IPS-NIHi11 (cell line): ENCODE results near the gene NPNT.

Source experiments
- DNase-seq: peaks from one replicate; pipeline ENCODE4 v3.0.0; 2012; ENCODE audit warnings: mixed read lengths, low spot score

NPNT gene

GRCh38 chr4:105917171-105917685, 22.0 kb downstream of the NPNT start:
- no peak for DNase-seq

DNA sequence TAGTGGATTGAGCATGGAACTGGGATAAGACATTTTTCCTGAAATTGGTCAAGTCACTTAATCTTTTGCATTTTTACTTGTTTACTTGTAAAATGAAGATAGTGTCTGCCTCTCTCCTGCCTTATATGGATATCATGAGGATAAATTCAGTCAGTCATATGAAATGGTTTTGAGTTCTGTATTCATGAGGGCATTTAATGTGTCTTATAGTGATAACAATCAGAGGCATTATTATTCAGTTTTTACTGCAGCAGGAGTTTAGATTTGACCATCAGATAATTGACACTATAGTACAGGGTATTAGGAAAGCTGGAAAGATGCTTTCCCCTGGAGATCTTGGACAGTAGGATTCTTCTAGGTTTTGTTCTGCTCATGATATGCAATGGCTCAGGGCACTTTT, 26.0 kb downstream of the NPNT start:
- no peak for DNase-seq

- DNase-seq, result no peak
Measured at GRCh38 chr4:105923497-105924238, 28.4 kb downstream of the NPNT start.

DNA sequence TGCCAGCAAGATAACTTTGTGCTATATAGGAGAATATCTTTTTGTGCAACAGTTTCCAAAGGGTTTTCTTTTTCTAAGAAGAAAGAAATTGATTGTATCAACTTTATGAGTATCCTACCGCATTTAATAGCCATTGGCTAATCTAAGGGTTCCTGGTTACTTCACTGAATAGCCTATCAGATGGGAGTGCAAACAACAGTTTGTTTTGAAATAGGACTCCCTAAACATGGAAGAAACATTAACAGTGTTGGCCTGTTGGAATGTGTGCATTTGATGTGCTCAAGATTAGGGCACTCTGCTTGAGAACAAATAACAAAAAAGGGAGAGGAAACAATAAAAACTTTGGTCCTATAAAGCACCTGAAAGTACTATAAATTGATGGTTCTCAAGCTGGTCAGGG, 29.1 kb downstream of the NPNT start:
- DNase-seq, result no peak

DNA sequence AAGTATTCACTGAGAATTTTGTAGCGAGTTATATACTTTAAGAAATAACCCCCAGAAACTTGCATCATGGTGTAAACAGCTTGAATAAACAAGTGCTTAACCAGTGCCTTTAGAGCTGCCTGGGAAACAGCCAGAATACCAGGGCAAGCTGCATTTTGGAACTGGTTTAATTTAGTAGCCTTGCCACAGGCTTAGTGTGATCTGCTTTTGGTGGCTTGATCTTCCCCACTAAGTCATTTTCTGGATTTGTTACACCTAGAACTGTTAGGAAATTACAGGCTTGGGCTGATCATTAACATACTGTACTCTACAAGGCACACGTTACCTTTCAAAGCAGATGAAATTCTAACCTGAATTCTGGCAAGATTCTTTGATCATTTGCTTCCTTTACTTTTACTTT, 35.4 kb downstream of the NPNT start:
- no peak for DNase-seq

- no peak for DNase-seq
Measured at GRCh38 chr4:105933083-105933482, 37.8 kb downstream of the NPNT start.

DNA sequence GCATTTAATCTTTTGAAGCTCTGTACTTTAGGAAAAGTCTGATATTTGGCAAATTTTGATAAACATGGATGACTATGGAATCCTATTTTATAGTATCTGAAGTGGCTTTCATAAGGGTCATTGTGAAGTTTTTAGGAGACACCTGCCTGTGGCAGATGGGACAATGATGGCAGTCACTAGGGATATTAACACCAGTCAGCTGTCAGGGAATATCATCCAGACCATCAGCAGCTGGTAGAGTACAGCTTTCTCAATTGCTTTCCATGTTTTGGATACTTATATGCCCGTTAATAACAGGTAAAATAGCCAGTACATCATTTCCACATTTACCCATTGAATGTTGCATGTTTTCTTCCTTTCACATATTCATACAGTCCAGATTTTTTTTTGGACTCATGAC, 39.1 kb downstream of the NPNT start:
- DNase-seq, result no peak

- DNase-seq, result no peak
Measured at GRCh38 chr4:105936901-105937300, 41.6 kb downstream of the NPNT start.

GRCh38 chr4:105937759-105938158, 42.5 kb downstream of the NPNT start:
- no peak for DNase-seq

- no peak for DNase-seq
Measured at GRCh38 chr4:105943234-105943633, 48.0 kb downstream of the NPNT start.

DNA sequence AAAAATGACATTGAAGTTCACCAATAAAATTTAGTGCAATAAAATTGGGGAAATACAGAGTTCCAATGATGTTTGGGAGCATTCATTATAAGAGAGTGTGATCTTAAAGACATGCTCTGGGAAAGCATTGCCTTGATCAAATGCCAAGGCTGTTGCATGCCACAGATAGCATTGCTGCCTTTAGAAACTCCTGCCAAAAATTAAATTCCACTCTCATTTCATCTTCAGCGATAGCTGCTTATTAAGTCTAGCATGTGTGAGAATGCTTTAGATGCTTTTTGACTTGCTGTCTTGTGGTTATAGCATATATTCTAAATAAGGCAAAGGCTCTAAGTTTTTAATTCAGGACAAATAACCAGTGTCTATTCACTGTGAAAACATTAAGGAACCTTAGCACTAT, 49.3 kb downstream of the NPNT start:
- no peak for DNase-seq

DNA sequence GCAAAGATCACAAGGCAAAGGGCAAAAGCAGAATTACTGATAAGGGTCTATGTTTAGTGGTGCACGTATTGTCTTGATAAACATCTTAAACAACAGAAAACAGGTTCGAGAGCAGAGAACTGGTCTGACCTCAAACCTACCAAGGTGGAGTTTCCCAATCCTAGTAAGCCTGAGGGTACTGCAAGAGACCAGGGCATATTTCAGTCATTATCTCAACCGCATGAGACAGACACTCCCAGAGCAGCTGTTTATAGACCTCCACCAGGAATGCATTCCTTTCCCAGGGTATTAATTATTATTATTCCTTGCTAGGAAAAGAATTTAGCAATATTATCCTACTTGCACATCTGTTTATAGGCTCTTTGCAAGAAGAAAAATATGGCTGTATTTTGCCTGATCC, 51.5 kb downstream of the NPNT start:
- DNase-seq, result no peak

DNA sequence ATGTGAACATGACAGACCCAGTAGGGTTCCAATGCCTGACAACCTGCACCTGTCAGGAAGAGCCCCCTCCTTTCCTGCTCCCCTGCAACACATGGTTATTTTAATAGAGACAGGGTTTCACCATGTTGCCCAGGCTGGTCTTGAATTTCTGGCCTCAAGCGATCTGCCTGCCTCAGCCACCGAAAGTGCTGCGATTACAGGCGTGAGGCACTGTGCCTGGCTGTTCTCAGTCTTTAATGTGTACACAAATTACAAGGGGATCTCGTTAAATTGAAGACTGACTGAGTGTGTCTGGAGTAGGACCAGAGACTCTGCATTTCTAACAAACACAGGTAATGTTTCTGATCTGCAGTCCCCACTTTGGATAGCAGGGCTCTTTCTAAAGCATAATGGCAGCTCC, 55.4 kb downstream of the NPNT start:
- no peak for DNase-seq

GRCh38 chr4:105951198-105951597, 55.9 kb downstream of the NPNT start:
- DNase-seq, result no peak

GRCh38 chr4:105952591-105952990, 57.3 kb downstream of the NPNT start:
- DNase-seq, result no peak

DNA sequence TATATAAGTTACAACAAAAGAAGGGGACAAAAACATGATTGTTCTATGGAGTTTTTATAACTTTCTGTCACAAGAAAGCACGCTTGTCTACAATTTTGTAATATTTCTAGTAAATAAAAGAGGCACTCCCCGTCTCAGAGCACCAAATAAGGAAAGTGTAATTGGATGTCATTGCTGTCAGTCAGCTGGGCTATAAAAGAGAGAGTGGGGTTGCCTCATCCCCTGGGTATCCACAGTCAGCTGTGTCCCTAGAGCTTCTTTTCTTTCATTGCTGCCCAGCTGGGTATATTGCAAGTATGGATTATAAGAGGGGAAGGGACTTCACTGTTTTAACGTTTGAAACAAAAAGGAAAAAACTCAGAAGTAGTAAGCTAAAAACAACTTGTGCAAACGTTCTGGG, 61.3 kb downstream of the NPNT start:
- DNase-seq, result no peak

DNA sequence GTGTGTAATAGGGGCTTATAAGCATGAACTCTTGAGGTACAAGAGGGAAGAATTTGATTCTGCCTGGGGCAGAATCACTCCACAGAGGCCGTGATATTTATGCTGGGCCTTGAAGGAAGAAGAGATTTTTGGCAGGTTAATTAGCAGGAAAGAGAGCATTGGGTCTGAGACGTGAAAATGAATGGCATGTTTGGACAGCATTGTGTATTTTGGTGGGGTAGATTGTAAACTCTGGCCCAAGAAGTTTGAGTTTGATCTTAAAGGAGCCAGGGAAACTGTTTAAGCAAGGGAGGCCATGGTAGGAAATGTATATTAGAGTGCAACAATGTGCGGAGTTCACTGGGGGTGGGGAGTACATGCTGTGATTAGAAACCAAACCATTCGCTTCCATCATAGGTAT, 62.4 kb downstream of the NPNT start:
- DNase-seq, result no peak

GRCh38 chr4:105963461-105964400, 68.5 kb downstream of the NPNT start:
- DNase-seq, result no peak

- no peak for DNase-seq
Measured at GRCh38 chr4:105965183-105965800, 70.0 kb downstream of the NPNT start.

DNA sequence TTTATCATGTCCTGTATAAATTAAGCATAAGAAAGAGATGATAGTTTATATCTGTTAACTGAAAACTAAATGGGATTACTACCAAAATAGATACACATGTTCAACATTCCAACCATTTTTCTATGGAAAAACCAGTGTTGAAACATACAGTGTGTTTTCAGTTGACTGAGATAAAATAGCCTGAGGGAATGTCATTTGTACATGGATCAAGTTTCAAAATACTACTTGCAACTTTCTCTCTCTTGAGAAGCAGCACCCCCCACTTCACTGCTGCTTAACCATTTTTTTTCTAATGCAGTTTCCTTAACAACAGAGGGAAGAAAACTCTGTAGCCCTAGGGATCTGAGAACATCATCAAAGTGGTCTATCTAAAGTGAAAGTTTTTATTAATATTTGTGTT, 70.8 kb downstream of the NPNT start:
- no peak for DNase-seq

DNA sequence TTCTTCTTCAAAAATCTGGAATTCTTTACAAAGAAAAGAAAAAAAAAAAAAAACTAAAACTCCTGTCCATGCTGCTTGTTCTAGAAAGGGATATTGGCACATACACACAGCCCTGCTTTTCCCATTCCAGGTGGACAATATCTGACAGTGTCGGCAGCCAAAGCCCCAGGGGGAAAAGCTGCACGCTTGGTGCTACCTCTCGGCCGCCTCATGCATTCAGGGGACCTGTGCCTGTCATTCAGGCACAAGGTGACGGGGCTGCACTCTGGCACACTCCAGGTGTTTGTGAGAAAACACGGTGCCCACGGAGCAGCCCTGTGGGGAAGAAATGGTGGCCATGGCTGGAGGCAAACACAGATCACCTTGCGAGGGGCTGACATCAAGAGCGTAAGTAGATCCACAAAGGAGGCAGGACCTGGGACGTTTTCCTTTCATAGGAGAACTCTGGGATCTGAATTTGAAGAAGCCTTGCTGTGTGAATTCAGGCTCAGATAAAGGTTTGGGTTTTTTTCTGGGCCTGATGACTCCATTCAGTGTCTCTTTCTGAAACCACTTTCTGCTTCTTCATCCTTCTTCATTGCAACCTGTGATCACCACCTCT, 71.9 kb downstream of the NPNT start:
- DNase-seq, result no peak

GRCh38 chr4:105969575-105969974, 74.3 kb downstream of the NPNT start:
- no peak for DNase-seq
